WTC11 (cell line): ENCODE results near the gene ECT2. TPM values are rescaled to one million over a fixed set of nuclear protein-coding genes. Genes with fewer than 3 reads are reported as not detected.
"Not testable (repeated sequence)": the region's sequence is repeated elsewhere in the genome, so short reads cannot be mapped to it uniquely, and the experiment has no call there.

Source experiments
- ATAC-seq: fragments of 200-7000 bp; cut with Tn5 transposase; 2 replicates; pipeline ENCODE4 v1.10.0; 2021; ENCODE audit warnings: mild to moderate bottlenecking, moderate library complexity
- CTCF ChIA-PET: fragments of 300-600 bp; sonication (Branson Sonifier 250); formaldehyde crosslinking; loops from one replicate; lab custom pipeline; 2021; ENCODE audit warnings: antibody characterized with exemption; lab: Charles Lee
- POLR2A ChIA-PET: fragments of 350-600 bp; sonication (Branson Sonifier 250); formaldehyde crosslinking; loops from one replicate; lab custom pipeline; 2021; ENCODE audit warnings: antibody characterized with exemption; lab: Charles Lee
- DNase-seq: peaks from one replicate; pipeline ENCODE4 v3.0.0; 2021; ENCODE audit warnings: low spot score
- H3K27ac Mint-ChIP-seq: 2 replicates; pipeline ENCODE4 v1.8.0; 2021; ENCODE audit warnings: mixed read lengths
- H3K27me3 Mint-ChIP-seq: 2 replicates; pipeline ENCODE4 v1.8.0; 2021; ENCODE audit warnings: low read depth, mild to moderate bottlenecking, moderate library complexity, mixed read lengths
- H3K36me3 Mint-ChIP-seq: 2 replicates; pipeline ENCODE4 v1.8.0; 2021; ENCODE audit warnings: mixed read lengths
- H3K4me1 Mint-ChIP-seq: 2 replicates; pipeline ENCODE4 v1.8.0; 2022; ENCODE audit warnings: mixed read lengths
- H3K4me3 Mint-ChIP-seq: 2 replicates; pipeline ENCODE4 v1.8.0; 2021; ENCODE audit warnings: mild to moderate bottlenecking, moderate library complexity, mixed read lengths
- H3K9me3 Mint-ChIP-seq: 2 replicates; pipeline ENCODE4 v1.8.0; 2021; ENCODE audit warnings: mixed read lengths
- AR ChIP-seq: fragments of 250-450 bp; sonication (Bioruptor Pico); IDR thresholded peaks from 2 replicates; pipeline ENCODE4 v1.9.0; 2021; ENCODE audit warnings: mild to moderate bottlenecking
- CBFB ChIP-seq: sonication (generic); formaldehyde crosslinking; IDR thresholded peaks from 2 replicates; pipeline ENCODE4 v1.8.1; 2022; ENCODE audit warnings: mild to moderate bottlenecking, low read depth, missing genetic modification reagents
- CREB1 ChIP-seq: sonication (generic); formaldehyde crosslinking; IDR thresholded peaks from 2 replicates; pipeline ENCODE4 v1.8.0; 2023; ENCODE audit warnings: mild to moderate bottlenecking, missing genetic modification reagents
- CTCF ChIP-seq: fragments of 200-600 bp; IDR thresholded peaks from 2 replicates; pipeline ENCODE4 v1.8.0; 2022; ENCODE audit warnings: antibody characterized with exemption
- ESRRA ChIP-seq: sonication (generic); formaldehyde crosslinking; IDR thresholded peaks from 2 replicates; pipeline ENCODE4 v1.8.1; 2022; ENCODE audit warnings: mild to moderate bottlenecking, missing genetic modification reagents, borderline replicate concordance
- FOXJ3 ChIP-seq: sonication (generic); formaldehyde crosslinking; IDR thresholded peaks from 2 replicates; pipeline ENCODE4 v1.9.0; 2021; ENCODE audit warnings: missing genetic modification reagents, mild to moderate bottlenecking, borderline replicate concordance
- FOXP1 ChIP-seq: sonication (generic); formaldehyde crosslinking; IDR thresholded peaks from 2 replicates; pipeline ENCODE4 v1.8.0; 2022; ENCODE audit warnings: missing genetic modification reagents, mild to moderate bottlenecking, moderate library complexity, borderline replicate concordance
- GTF2I ChIP-seq: fragments of 250-450 bp; sonication (Bioruptor Pico); conservative IDR thresholded peaks from 2 replicates; pipeline ENCODE4 v1.4.0; 2021; ENCODE audit warnings: mild to moderate bottlenecking
- HMGA2 ChIP-seq: fragments of 250-450 bp; sonication (Bioruptor Pico); IDR thresholded peaks from 2 replicates; pipeline ENCODE4 v1.4.0; 2021; ENCODE audit warnings: mild to moderate bottlenecking, moderate library complexity
- JUN ChIP-seq: sonication (generic); formaldehyde crosslinking; IDR thresholded peaks from 2 replicates; pipeline ENCODE4 v1.8.0; 2023; ENCODE audit warnings: mild to moderate bottlenecking, missing genetic modification reagents
- NFATC4 ChIP-seq: fragments of 250-450 bp; sonication (Bioruptor Pico); IDR thresholded peaks from 2 replicates; pipeline ENCODE4 v1.9.0; 2021; ENCODE audit warnings: mild to moderate bottlenecking
- OVOL2 ChIP-seq: fragments of 250-450 bp; sonication (Bioruptor Pico); IDR thresholded peaks from 2 replicates; pipeline ENCODE4 v1.9.0; 2021; ENCODE audit warnings: mild to moderate bottlenecking, borderline replicate concordance
- PRRX2 ChIP-seq: fragments of 250-450 bp; sonication (Bioruptor Pico); IDR thresholded peaks from 2 replicates; pipeline ENCODE4 v1.8.0; 2021; ENCODE audit warnings: mild to moderate bottlenecking
- RELA ChIP-seq: sonication (generic); formaldehyde crosslinking; IDR thresholded peaks from 2 replicates; pipeline ENCODE4 v1.8.1; 2022; ENCODE audit warnings: missing genetic modification reagents, mild to moderate bottlenecking, borderline replicate concordance
- RORB ChIP-seq: fragments of 250-450 bp; sonication (Bioruptor Pico); IDR thresholded peaks from 2 replicates; pipeline ENCODE4 v1.9.0; 2021; ENCODE audit warnings: mild to moderate bottlenecking
- SP1 ChIP-seq: sonication (generic); formaldehyde crosslinking; conservative IDR thresholded peaks from 2 replicates; pipeline ENCODE4 v1.8.1; 2022; ENCODE audit warnings: missing genetic modification reagents
- ZNF121 ChIP-seq: sonication (generic); formaldehyde crosslinking; IDR thresholded peaks from 2 replicates; pipeline ENCODE4 v1.8.0; 2023; ENCODE audit warnings: missing genetic modification reagents
- ZNF138 ChIP-seq: sonication (generic); formaldehyde crosslinking; conservative IDR thresholded peaks from 2 replicates; pipeline ENCODE4 v1.8.1; 2022; ENCODE audit warnings: mild to moderate bottlenecking, moderate library complexity, missing genetic modification reagents
- ZNF263 ChIP-seq: sonication (generic); formaldehyde crosslinking; IDR thresholded peaks from 2 replicates; pipeline ENCODE4 v1.8.1; 2022; ENCODE audit warnings: low read depth, mild to moderate bottlenecking, moderate library complexity, missing genetic modification reagents
- ZNF317 ChIP-seq: sonication (generic); formaldehyde crosslinking; IDR thresholded peaks from 2 replicates; pipeline ENCODE4 v1.8.1; 2023; ENCODE audit warnings: low read depth, mild to moderate bottlenecking, moderate library complexity, missing genetic modification reagents, borderline replicate concordance
- ZNF396 ChIP-seq: fragments of 250-450 bp; sonication (Bioruptor Pico); IDR thresholded peaks from 2 replicates; pipeline ENCODE4 v1.8.0; 2021; ENCODE audit warnings: mild to moderate bottlenecking, moderate library complexity, borderline replicate concordance
- ZNF671 ChIP-seq: fragments of 250-450 bp; sonication (Bioruptor Pico); IDR thresholded peaks from 2 replicates; pipeline ENCODE4 v1.8.0; 2021; ENCODE audit warnings: mild to moderate bottlenecking
- total RNA-seq: library from RNA; stranded (reverse); gene quantifications from 3 replicates; pipeline ENCODE4 v1.2.3, GENCODE V29; 2021
- TF ChIP-seq, protein P1 (sequence below): sonication (generic); formaldehyde crosslinking; IDR thresholded peaks from 2 replicates; pipeline ENCODE4 v1.8.1; 2023; ENCODE audit warnings: mild to moderate bottlenecking, missing genetic modification reagents, moderate library complexity
- TF ChIP-seq, protein P2 (sequence below): sonication (generic); formaldehyde crosslinking; IDR thresholded peaks from 2 replicates; pipeline ENCODE4 v1.8.1; 2023; ENCODE audit warnings: mild to moderate bottlenecking, missing genetic modification reagents, moderate library complexity
- TF ChIP-seq, protein P3 (sequence below): sonication (generic); formaldehyde crosslinking; IDR thresholded peaks from 2 replicates; pipeline ENCODE4 v1.8.0; 2022; ENCODE audit warnings: mild to moderate bottlenecking, missing genetic modification reagents

The ECT2 gene
- total RNA-seq, 1 experiment from 2014 or later, result 97.7 TPM

- ATAC-seq (no peak), DNase-seq (no peak)
- H3K36me3 Mint-ChIP-seq, result peaks cover 4% of the 10 kb centered on the region; the same call in 1 of the 2 replicates
- H3K9me3 Mint-ChIP-seq, result peaks cover 18% of the 10 kb centered on the region
- H3K27ac Mint-ChIP-seq, result no peak overlapping the region
- ChIA-PET POLR2A (no interaction called here), CTCF (no interaction called here)
- H3K27me3 Mint-ChIP-seq, result peaks cover 43% of the 10 kb centered on the region
- H3K4me1 Mint-ChIP-seq, result peaks cover 27% of the 10 kb centered on the region
- no peak overlapping the region for H3K4me3 Mint-ChIP-seq
- TF ChIP-seq ZNF138 (CRISPR knock-in tag) (no peak), GTF2I (CRISPR knock-in tag) (no peak), SP1 (CRISPR knock-in tag) (no peak), CREB1 (CRISPR knock-in tag) (no peak), NFATC4 (CRISPR knock-in tag) (no peak), PRRX2 (CRISPR knock-in tag) (no peak), ZNF121 (CRISPR knock-in tag) (no peak), CBFB (no peak), ESRRA (CRISPR knock-in tag) (no peak), FOXP1 (CRISPR knock-in tag) (no peak), CTCF (no peak), FOXJ3 (CRISPR knock-in tag) (no peak), ZNF263 (CRISPR knock-in tag) (no peak)
- TF ChIP-seq, protein P1, sequence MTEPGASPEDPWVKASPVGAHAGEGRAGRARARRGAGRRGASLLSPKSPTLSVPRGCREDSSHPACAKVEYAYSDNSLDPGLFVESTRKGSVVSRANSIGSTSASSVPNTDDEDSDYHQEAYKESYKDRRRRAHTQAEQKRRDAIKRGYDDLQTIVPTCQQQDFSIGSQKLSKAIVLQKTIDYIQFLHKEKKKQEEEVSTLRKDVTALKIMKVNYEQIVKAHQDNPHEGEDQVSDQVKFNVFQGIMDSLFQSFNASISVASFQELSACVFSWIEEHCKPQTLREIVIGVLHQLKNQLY (CRISPR knock-in tag), result no peak
Measured at GRCh38 chr3:172856795-172857742, 106.5 kb downstream of the ECT2 start.

DNA sequence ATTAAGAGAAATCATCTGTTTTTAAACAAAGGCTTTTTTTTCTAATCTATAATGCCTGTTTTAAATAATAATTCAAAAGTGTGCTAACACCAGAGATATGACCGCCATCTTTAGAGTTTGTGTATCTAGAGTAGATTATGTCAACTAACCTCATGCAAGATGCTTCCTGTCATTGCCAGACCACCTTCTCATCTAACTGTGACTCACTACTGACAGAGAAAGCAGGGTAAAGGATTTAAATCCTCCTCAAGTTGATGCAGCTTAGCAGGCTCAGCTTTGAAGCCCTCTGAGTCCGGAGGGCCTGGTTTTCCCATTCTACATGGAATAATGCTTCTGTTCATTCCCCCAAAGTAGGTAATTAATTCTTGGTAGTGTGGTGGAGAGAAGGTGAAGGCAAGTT, 108.5 kb downstream of the ECT2 start:
- H3K9me3 Mint-ChIP-seq, result peaks cover 26% of the 10 kb centered on the region
- ChIA-PET CTCF (no interaction called here), POLR2A (no interaction called here)
- H3K4me3 Mint-ChIP-seq, result no peak overlapping the region
- no peak for DNase-seq
- peaks cover 10% of the 10 kb centered on the region; the same call in 1 of the 2 replicates for H3K36me3 Mint-ChIP-seq
- peaks cover 48% of the 10 kb centered on the region for H3K27me3 Mint-ChIP-seq
- H3K4me1 Mint-ChIP-seq, result peaks cover 27% of the 10 kb centered on the region
- no peak overlapping the region for H3K27ac Mint-ChIP-seq
- TF ChIP-seq, protein P2, sequence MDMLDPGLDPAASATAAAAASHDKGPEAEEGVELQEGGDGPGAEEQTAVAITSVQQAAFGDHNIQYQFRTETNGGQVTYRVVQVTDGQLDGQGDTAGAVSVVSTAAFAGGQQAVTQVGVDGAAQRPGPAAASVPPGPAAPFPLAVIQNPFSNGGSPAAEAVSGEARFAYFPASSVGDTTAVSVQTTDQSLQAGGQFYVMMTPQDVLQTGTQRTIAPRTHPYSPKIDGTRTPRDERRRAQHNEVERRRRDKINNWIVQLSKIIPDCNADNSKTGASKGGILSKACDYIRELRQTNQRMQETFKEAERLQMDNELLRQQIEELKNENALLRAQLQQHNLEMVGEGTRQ (CRISPR knock-in tag), result no peak
- no peak for TF ChIP-seq HMGA2
- TF ChIP-seq SP1 (CRISPR knock-in tag), result no peak
- no peak for TF ChIP-seq ZNF396 (CRISPR knock-in tag)
- no peak for TF ChIP-seq ZNF671 (CRISPR knock-in tag)
- TF ChIP-seq ZNF317, result no peak
- no peak for TF ChIP-seq CBFB
- TF ChIP-seq, protein P3, sequence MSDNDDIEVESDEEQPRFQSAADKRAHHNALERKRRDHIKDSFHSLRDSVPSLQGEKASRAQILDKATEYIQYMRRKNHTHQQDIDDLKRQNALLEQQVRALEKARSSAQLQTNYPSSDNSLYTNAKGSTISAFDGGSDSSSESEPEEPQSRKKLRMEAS, result no peak
- no peak for TF ChIP-seq JUN
- no peak for TF ChIP-seq AR
- TF ChIP-seq, protein P1 (CRISPR knock-in tag), result no peak
- TF ChIP-seq RELA (CRISPR knock-in tag), result no peak
- no peak for TF ChIP-seq OVOL2 (CRISPR knock-in tag)
- TF ChIP-seq RORB (CRISPR knock-in tag), result no peak
- no peak for ATAC-seq

- CTCF ChIA-PET, ATAC-seq, H3K27me3 Mint-ChIP-seq, DNase-seq, H3K4me1 Mint-ChIP-seq, H3K27ac Mint-ChIP-seq, H3K4me3 Mint-ChIP-seq: not testable (repeated sequence)
- POLR2A ChIA-PET, result interaction anchor here (0.6 kb wide), 1 partner anchor 21 kb away, joined by 3 read pairs; no protein-coding TSS in a partner anchor
- peaks cover 28% of the 10 kb centered on the region for H3K9me3 Mint-ChIP-seq
- peaks cover 21% of the 10 kb centered on the region for H3K36me3 Mint-ChIP-seq
Measured at GRCh38 chr3:172866726-172867350, 116.3 kb downstream of the ECT2 start.
